Measurements from ENCODE around the gene AOPEP. TPM values are rescaled to one million over a fixed set of nuclear protein-coding genes. Genes with fewer than 3 reads are reported as not detected.

Gene AOPEP
- total and polyA plus RNA-seq, 2 of the 13 experiments (the other 11 are each of a cell fraction or from before 2014, with no cell fraction given) = 22.2 to 41.6 TPM

DNA sequence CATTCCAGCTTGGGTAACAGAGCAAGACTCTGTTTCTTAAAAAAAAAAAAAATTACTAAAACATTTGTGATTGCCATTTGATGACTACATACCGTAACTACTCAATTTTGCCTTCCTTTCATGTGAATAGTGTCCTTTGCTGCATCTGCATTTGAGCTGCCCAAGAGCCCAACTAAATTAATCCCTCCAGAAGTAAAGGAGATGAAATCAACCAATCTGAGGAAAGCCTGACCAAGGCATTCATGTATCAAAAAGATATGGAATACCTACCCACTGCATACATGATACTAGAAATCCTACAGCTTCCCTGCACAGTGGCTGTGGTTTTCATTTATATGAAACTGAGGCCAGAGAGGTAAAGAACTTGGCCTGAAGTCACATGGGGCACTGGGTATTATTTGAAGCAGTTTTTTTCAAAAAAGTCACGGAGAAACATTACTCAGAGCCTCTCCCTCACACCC, 177.5 kb downstream of the AOPEP start (continued):
- TF ChIP-seq CREB1 (IDR thresholded peaks at IDR 0.05) (no peak), CREB1 (CRISPR knock-in tag; IDR thresholded peaks at IDR 0.05) (no peak), CCDC6 (CRISPR knock-in tag; IDR thresholded peaks at IDR 0.05) (no peak), AKAP8 (CRISPR knock-in tag; IDR thresholded peaks at IDR 0.05) (no peak), MTF1 (CRISPR knock-in tag; IDR thresholded peaks at IDR 0.05) (no peak)

DNA sequence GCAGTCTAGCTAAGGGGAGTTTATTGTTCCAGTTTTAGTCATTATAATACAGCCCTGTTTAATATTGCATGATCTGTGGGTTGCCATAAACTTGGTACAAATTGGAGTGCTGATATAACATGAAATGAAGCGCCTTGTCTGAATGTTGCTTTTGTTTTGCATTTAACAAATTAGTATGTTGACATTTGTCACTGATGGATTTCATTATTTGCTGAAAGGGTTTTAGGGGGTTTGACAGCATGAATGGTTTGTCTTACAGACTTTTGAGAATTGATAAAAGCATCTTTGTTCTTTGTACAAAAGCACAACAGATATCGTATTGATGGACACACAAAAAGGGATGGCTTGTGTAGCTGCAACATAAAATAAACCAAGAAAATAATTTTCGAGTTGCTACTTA, 178.3 kb downstream of the AOPEP start:
- no TSS peak for BruUV-seq (replicated peaks)
- DNase-seq (ENCODE audit: low spot score) = peak; percentile 25
- Histone ChIP-seq H3K36me3 (replicated peaks in 1 of 2; ENCODE audit: control insufficient read depth in 1 of 2, insufficient read depth in 2 of 2, low read length in 2 of 2) (no peaks in the 10 kb centered on the region), H3K9ac (ENCODE audit: insufficient read depth, low read depth, low read length) (no peak overlapping the region), H4K20me1 (ENCODE audit: insufficient read depth, low read length) (no peaks in the 10 kb centered on the region), H3K27ac (ENCODE audit: extremely low read length, insufficient read depth, low read length) (no peak overlapping the region), H3K4me2 (ENCODE audit: low read depth, low read length) (no peak overlapping the region), H3K4me3 (replicated peaks in 1 of 3; ENCODE audit: insufficient read depth in 1 of 3, low read depth in 2 of 3, low read length in 3 of 3) (no peak overlapping the region), H3K27me3 (ENCODE audit: control insufficient read depth in 1 of 2, insufficient read depth in 2 of 2, low read length in 2 of 2) (no peaks in the 10 kb centered on the region), H3K79me2 (ENCODE audit: insufficient read depth, low read length) (peaks cover 4% of the 10 kb centered on the region), H3K9me3 (ENCODE audit: low read length) (no peaks in the 10 kb centered on the region), H3K4me1 (ENCODE audit: insufficient read depth, low read length) (peaks cover 89% of the 10 kb centered on the region), H2AFZ (ENCODE audit: low read length) (no peak overlapping the region)
- FAIRE-seq = no peak
- 0 out of 2 replicates have a peak, but pooled peaks have one; percentile 17 for TF ChIP-seq THAP11 (CRISPR knock-in tag; IDR thresholded peaks at IDR 0.05)
- no peak for TF ChIP-seq SOX13 (IDR thresholded peaks at IDR 0.05)
- peak in 1 of 2 experiments; percentile 59; a peak in 2 of 4 replicates for TF ChIP-seq SOX13 (CRISPR knock-in tag; conservative IDR thresholded peaks at IDR 0.05 in 1 of 2, IDR thresholded peaks at IDR 0.05 in 1 of 2)
- TF ChIP-seq SOX5 (CRISPR knock-in tag; IDR thresholded peaks at IDR 0.05; ENCODE audit: borderline replicate concordance) = peak; percentile 40; the same call in 1 of the 2 replicates
- TF ChIP-seq, protein P1, sequence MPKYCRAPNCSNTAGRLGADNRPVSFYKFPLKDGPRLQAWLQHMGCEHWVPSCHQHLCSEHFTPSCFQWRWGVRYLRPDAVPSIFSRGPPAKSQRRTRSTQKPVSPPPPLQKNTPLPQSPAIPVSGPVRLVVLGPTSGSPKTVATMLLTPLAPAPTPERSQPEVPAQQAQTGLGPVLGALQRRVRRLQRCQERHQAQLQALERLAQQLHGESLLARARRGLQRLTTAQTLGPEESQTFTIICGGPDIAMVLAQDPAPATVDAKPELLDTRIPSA (CRISPR knock-in tag; IDR thresholded peaks at IDR 0.05; ENCODE audit: borderline replicate concordance) = no peak
- WGBS (ENCODE audit: low lambda C conversion rate) = 66% methylated on average over 3 of the region's 3 CpGs
- intact Hi-C loops (cut with micrococcal nuclease; ENCODE audit: unreplicated experiment) = loop anchor here (5.0 to 10.0 kb wide), 2 partner anchors 47 to 120 kb away; no protein-coding TSS in a partner anchor
- in situ Hi-C loops (cut with HindIII; ENCODE audit: extremely low pct_ligation_motif_present, low pct_unique_long_range_greater_than_20kb) = no loop called here
- no peak for ATAC-seq
- ChIA-PET POLR2A (interaction anchor here (0.6 kb wide), 1 partner anchor 13 kb away, joined by 3 read pairs; no protein-coding TSS in a partner anchor), CTCF (ENCODE audit: low intra/inter-chr PET ratio, low total read pairs) (no interaction called here)
